ENCODE results near the gene DAD1.
A peak's percentile ranks its signal among the peaks of the same experiment; 100 is the strongest.
"Not testable (repeated sequence)": the region's sequence is repeated elsewhere in the genome, so short reads cannot be mapped to it uniquely, and the experiment has no call there.

The DAD1 gene

DNA sequence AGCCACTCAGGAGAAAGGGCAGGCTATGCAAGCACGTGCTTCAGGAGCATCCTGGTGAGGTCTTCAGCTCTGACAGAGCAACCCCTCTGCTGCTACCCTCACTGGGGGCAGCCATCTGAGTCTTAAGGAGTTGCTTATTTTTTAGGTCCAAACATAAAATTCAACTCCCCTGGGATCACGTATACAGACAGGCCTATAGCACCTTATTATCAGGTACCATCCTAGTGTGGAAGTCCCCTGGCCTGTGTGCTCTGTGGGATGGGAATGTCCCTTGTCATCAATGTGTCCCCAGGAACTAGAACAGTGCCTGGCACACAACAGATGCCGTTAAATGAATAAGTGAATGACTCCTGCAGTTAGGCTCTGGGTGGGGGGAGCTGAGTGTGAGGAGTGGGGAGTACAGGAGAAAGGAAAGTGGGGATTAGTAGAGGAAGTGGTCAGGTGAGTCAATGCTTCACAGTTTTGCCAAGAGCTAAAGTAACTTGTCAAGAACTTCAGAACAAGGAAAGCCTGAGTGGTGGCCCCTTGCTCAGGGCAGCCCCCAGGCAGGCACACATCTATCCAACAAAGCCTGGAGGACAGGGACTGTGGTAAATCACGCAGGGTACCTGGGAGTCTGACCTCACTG lies 33.5 kb downstream of the DAD1 start:
- DNase-seq = no peak
- intact Hi-C loops (cut with DNase I) = loop anchor here (5.0 to 10.0 kb wide), 2 partner anchors 171 to 297 kb away; no protein-coding TSS in a partner anchor

DNA sequence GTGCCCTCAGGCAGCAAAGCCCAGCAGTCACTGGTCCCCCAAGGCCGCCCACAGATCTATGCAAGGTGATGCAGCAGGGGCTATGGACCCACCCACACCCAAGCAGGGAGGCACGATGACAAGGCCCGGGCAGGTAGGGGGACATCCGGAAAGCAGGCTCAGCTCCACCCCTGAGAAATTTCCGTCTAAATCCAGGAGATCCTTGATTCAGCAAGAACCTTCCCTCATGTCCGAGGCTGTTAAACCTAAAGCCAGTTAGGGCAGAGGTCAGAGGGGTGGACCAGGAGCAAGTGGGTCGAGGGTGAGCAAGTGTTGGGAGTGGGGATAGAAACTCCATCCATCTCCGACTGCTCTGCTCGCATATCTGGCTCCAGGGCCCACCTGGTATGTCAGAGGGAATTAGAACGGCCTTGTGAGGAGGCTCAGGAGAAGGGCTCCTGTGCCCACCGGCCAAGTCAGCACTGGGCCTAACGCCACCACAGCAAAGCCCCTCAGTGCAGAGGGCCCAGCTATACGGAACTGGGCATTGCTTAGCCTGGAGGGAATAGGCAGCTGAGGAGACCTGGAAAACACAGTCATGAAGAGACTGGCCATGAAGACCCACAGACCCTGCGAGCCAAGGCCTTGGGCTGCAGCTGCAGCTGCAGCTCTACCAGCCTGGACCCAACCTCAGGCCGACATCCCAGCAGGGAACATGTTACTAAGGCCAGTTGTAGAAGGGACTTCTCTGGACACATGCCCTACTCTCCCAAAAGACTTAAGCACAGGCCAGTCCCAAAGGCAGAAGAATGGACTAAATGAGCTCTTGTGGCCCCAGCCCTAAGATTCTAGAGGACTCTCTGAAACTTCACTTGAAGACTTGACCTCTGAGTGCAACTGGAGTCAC lies 34.3 kb downstream of the DAD1 start:
- intact Hi-C loops (cut with DNase I) = loop anchor here (5.0 to 10.0 kb wide), 2 partner anchors 170 to 298 kb away; no protein-coding TSS in a partner anchor
- no peak for DNase-seq

DNA sequence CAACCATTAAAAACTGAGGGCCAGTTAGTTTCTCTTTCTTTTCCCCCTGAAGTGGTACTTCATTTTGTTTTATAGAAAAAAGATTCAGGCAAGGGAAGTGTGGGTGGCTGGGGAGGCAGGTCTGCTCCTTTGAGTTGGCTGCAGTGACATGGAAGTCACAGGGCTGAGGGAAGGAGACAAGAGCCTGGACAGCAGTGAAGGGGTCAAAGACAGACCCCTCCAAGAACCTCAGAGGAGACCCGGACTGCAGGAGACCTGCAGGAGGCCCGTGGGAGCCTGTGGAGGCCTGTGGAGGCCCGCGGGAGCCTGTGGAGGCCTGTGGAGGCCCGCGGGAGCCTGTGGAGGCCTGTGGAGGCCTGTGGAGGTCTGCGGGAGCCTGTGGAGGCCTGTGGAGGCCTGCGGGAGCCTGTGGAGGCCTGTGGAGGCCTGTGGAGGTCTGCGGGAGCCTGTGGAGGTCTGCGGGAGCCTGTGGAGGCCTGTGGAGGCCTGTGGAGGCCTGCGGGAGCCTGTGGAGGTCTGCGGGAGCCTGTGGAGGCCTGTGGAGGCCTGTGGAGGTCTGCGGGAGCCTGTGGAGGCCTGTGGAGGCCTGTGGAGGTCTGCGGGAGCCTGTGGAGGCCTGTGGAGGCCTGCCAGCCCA lies 35.0 kb downstream of the DAD1 start:
- DNase-seq = not testable (repeated sequence)
- intact Hi-C loops (cut with DNase I) = loop anchor here (10.0 kb wide), 1 partner anchor 169 kb away; no protein-coding TSS in a partner anchor

DNA sequence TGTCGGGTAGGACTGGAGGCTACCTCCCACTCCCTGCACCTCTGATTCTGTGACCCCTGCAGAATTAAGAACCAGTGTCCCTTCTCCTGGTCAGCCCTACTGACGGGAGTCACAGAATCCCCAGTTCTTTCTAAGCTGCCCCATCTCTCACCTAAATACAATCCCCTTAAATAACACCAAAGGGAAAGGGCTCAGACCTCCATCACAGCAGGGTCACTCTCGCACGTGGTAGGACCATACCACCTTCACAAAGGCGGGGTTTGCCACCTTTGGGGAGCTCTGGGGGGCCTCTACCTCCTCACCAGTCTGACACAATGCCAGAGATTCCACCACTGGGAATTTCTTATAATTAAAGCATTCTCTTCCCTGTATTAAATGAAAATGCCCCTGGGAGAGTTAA lies 35.6 kb downstream of the DAD1 start:
- intact Hi-C loops (cut with DNase I) = loop anchor here (10.0 kb wide), 1 partner anchor 169 kb away; no protein-coding TSS in a partner anchor

DNA sequence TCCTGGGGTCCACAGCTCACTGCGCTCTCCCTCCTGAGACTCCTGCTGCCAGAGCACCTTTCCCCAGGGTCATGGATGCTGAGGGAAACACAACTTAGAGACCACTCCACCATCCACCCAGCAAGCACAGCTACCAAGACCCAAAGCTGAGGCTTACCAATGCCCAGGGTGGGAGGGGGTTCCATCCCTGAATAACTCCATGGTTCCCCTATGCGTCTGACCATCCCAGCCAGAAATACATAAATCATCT lies 36.3 kb downstream of the DAD1 start:
- intact Hi-C loops (cut with DNase I) = loop anchor here (10.0 kb wide), 1 partner anchor 168 kb away; no protein-coding TSS in a partner anchor
- DNase-seq = no peak

More for the DNA sequence above, 35.6 kb downstream of the DAD1 start:
- no peak for DNase-seq

DNA sequence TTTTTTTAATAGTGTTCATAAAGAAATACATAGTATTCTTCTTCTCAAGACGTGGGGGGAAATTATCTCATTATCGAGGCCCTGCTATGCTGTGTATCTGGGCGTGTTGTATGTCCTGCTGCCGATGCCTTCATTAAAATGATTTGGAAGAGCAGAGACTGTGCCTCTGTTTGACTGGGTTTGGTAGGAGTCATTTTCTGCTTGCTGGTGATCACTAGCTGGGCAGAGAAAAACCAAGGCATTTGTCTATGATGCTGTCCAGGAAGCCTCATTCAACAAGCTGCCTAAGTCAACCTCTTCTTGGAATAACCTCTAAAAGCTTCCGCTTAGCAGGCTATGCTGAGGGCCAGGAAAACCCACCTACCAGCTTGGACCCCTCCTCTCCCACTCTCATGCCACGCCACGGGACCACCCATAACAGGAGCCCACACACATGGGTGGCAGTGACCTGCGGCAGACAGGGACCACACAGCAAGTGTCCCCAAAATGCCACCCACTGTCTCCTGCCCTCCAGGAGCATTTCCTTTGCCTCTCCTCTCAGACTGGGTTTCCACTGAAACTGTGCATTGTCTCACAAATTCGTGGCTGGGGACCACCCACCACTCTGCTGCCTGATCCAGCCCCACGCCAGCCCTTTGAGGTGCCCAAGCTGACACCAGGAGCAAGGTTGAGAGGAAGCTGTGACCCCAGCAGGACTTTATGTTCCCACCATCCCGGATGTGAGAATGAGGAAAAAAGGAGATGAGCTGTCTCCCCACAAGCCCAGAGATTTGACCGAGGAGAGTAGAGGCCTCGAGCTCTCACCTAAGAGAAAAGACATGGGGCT lies 36.8 kb downstream of the DAD1 start:
- DNase-seq = no peak
- intact Hi-C loops (cut with DNase I) = loop anchor here (10.0 kb wide), 1 partner anchor 167 kb away; no protein-coding TSS in a partner anchor

DNA sequence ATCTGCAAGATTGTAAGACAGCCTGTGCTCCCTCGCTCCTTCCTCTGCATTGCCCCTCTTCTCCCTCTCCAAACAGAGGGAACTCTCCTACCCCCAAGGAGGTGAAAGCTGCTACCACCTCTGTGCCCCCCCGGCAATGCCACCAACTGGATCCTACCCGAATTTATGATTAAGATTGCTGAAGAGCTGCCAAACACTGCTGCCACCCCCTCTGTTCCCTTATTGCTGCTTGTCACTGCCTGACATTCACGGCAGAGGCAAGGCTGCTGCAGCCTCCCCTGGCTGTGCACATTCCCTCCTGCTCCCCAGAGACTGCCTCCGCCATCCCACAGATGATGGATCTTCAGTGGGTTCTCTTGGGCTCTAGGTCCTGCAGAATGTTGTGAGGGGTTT lies 37.4 kb downstream of the DAD1 start:
- DNase-seq = peak in 5 of 10 donors; percentile 20 to 92 (median 81)
- intact Hi-C loops (cut with DNase I) = loop anchor here (10.0 kb wide), 1 partner anchor 167 kb away; no protein-coding TSS in a partner anchor

DNA sequence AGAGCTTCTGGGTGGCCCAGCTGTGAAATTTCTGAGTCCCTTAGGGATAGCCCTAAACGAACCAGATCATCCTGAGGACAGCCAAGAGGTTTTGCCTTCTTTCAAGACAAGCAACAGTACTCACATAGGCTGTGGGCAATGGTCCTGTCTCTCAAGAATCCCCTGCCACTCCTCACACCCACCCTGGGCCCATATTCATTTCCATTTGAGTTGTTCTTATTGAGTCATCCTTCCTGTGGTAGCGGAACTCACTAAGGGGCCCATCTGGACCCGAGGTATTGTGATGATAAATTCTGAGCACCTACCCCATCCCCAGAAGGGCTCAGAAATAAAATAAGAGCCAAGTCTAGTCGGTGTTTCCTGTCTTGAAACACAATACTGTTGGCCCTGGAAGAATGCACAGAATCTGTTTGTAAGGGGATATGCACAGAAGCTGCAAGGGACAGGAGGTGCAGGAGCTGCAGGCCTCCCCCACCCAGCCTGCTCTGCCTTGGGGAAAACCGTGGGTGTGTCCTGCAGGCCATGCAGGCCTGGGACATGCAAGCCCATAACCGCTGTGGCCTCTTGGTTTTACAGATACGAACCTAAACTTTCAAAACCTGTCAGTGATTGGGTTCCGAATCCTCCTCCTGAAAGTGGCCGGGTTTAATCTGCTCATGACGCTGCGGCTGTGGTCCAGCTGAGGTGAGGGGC lies 38.9 kb downstream of the DAD1 start:
- DNase-seq = no peak
- intact Hi-C loops (cut with DNase I) = loop anchor here (10.0 kb wide), 1 partner anchor 165 kb away; no protein-coding TSS in a partner anchor

DNA sequence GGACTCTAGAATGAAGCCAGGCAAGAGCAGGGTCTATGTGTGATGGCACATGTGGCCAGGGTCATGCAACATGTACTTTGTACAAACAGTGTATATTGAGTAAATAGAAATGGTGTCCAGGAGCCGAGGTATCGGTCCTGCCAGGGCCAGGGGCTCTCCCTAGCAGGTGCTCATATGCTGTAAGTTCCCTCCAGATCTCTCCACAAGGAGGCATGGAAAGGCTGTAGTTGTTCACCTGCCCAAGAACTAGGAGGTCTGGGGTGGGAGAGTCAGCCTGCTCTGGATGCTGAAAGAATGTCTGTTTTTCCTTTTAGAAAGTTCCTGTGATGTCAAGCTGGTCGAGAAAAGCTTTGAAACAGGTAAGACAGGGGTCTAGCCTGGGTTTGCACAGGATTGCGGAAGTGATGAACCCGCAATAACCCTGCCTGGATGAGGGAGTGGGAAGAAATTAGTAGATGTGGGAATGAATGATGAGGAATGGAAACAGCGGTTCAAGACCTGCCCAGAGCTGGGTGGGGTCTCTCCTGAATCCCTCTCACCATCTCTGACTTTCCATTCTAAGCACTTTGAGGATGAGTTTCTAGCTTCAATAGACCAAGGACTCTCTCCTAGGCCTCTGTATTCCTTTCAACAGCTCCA lies 39.6 kb downstream of the DAD1 start:
- DNase-seq = no peak
- intact Hi-C loops (cut with DNase I) = no loop called here

DNA sequence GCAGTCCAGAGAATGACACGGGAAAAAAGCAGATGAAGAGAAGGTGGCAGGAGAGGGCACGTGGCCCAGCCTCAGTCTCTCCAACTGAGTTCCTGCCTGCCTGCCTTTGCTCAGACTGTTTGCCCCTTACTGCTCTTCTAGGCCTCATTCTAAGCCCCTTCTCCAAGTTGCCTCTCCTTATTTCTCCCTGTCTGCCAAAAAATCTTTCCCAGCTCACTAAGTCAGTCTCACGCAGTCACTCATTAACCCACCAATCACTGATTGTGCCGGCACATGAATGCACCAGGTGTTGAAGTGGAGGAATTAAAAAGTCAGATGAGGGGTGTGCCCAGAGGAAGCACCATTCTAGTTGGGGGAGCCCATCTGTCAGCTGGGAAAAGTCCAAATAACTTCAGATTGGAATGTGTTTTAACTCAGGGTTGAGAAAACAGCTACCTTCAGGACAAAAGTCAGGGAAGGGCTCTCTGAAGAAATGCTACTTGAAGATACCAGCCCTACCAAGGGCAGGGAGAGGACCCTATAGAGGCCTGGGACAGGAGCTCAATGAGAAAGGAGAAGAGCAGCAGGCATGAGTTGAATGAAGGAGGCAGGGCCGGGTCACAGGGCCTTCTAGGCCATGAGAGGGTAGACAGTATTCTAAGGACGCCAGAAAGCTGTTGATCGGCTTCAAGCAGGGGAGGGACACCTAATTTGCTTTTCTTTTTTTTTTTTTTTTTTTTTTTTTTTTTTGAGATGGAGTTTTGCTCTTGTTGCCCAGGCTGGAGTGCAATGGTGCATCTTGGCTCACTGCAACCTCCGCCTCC lies 40.9 kb downstream of the DAD1 start:
- intact Hi-C loops (cut with DNase I) = no loop called here
- no peak for DNase-seq

DNA sequence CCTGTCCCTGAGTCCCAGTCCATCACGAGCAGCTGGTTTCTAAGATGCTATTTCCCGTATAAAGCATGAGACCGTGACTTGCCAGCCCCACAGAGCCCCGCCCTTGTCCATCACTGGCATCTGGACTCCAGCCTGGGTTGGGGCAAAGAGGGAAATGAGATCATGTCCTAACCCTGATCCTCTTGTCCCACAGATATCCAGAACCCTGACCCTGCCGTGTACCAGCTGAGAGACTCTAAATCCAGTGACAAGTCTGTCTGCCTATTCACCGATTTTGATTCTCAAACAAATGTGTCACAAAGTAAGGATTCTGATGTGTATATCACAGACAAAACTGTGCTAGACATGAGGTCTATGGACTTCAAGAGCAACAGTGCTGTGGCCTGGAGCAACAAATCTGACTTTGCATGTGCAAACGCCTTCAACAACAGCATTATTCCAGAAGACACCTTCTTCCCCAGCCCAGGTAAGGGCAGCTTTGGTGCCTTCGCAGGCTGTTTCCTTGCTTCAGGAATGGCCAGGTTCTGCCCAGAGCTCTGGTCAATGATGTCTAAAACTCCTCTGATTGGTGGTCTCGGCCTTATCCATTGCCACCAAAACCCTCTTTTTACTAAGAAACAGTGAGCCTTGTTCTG lies 41.6 kb downstream of the DAD1 start:
- intact Hi-C loops (cut with DNase I) = no loop called here
- peak in 2 of 10 donors; percentile 82 to 90 for DNase-seq

DNA sequence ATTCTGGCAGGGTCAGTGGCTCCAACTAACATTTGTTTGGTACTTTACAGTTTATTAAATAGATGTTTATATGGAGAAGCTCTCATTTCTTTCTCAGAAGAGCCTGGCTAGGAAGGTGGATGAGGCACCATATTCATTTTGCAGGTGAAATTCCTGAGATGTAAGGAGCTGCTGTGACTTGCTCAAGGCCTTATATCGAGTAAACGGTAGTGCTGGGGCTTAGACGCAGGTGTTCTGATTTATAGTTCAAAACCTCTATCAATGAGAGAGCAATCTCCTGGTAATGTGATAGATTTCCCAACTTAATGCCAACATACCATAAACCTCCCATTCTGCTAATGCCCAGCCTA lies 42.3 kb downstream of the DAD1 start:
- no peak for DNase-seq
- intact Hi-C loops (cut with DNase I) = no loop called here

DNA sequence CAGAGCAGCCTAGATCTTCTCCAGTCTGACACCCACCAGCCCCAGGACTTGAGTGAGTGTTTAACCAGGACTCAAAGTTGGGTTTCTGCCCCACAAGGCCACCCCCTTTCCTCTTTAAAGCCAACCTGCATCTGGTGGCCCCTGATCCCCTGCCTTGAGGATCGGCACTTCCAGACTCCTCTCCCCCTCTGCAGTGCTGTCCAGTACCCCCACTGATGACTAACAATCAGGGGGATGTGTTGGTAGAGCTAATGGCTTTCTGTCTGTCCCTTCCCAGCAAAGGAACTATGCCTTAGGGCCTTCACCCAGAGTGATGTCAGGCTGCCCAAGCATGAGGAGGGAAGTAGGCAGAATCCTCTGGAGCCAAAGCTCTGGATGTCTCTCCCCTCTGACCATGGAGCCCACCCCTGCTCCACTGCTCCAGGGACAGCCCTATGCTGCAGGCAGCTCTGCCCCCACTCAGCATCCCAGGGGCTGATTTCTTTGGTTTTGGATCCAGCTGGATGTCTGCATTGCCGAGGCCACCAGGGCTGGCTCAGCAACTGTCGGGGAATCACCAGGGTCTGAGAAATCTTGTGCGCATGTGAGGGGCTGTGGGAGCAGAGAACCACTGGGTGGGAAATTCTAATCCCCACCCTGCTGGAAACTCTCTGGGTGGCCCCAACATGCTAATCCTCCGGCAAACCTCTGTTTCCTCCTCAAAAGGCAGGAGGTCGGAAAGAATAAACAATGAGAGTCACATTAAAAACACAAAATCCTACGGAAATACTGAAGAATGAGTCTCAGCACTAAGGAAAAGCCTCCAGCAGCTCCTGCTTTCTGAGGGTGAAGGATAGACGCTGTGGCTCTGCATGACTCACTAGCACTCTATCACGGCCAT lies 42.9 kb downstream of the DAD1 start:
- intact Hi-C loops (cut with DNase I) = no loop called here
- no peak for DNase-seq

DNA sequence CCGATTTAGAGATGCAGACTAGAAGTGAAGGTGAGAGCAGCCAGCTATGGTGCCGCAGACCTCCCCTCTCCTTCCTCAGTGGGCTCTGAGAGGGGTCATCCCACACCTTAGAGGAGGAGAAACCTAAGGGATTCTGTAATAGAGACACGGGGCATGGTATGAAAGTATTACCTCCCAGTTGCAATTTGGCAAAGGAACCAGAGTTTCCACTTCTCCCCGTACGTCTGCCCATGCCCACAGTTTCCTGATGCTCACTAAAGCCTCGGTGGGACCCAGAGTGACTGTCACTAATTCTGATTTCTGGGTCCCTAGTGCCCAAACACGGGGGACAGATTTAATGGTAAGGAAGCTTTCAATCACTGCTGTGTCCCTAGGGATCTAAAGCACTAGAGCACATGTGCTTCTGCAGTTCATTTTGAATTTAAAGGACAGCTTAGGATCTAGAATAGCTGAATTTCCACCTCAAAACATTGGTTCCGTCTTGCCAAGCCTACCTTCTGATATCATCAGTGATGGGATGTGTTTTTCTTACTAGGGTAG lies 44.1 kb downstream of the DAD1 start:
- intact Hi-C loops (cut with DNase I) = no loop called here
- DNase-seq = no peak

DNA sequence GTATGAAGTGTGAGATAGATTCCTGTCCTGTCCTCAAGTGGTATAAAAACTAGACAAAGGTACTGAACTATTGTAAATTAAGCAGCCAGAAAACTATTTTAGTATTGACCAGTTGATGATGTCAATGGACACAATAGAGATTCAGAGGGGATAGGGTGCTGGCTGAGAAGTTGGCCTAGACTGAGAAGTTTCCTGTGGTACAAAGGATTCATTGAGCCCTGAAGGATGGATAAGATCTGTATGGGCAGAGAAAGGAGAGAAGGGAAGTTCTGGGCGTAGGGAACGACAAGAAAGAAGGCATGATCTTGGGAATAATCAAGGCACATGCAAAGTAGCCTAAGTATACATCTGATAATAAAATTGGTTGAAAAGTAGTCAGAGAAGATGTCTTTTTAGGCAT lies 44.6 kb downstream of the DAD1 start:
- no peak for DNase-seq
- intact Hi-C loops (cut with DNase I) = no loop called here

DNA sequence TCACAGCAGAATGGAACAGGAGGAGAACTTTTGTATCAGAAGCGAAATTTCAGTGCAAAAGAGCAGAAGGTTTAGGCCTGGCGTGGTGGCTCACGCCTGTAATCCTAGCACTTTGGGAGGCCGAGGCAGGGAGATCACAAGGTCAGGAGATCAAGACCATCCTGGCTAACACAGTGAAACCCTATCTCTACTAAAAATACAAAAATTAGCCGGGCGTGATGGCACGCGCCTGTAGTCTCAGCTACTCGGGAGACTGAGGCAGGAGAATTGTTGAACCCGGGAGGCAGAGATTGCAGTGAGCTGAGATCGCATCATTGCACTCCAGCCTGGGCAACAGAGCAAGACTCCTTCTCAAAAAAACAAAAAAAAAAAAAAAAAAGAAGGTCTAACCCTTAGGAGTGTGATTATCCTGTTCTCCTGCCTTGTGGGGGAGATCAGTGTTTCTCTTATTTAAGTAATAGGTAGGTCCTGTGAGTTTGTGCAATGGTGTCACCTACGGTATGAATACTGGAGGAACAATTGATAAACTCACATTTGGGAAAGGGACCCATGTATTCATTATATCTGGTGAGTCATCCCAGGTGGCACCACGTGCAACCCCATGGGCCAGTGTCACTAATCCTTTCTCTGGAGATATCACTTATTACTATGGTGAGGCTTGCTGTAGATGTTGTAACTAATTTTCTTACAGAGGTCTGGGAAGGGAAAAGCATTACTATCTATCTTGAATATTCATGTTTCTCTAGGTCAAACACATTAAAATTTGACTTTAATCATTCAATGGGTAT lies 45.3 kb downstream of the DAD1 start:
- DNase-seq; intact Hi-C loops (cut with DNase I): not testable (repeated sequence)

All from posterior cingulate gyrus (tissue), 11 donors.